Fibroblast of the aortic adventitia (primary cell): ENCODE results near the gene LRRC8C. TPM values are rescaled to one million over a fixed set of nuclear protein-coding genes. Genes with fewer than 3 reads are reported as not detected.

Experiments
- DNase-seq: peaks from one replicate; pipeline ENCODE4 v3.0.0-alpha.2; 2010; ENCODE audit warnings: low read depth
- H3K4me3 ChIP-seq: 2 replicates; pipeline ENCODE4 v1.5.1; 2011; ENCODE audit warnings: low read depth, mild to moderate bottlenecking, control low read depth, low read length, moderate library complexity
- total RNA-seq: library from RNA; depleted of rRNA; stranded (reverse); fragments of >200 nt; gene quantifications from 2 replicates; pipeline ENCODE4 v1.2.3, GENCODE V29; 2012; ENCODE audit warnings: low replicate concordance
- TF ChIP-seq, protein P1 (sequence below): IDR thresholded peaks from 2 replicates; pipeline ENCODE4 v1.5.1; 2011; ENCODE audit warnings: mild to moderate bottlenecking, low read length, control low read depth, inconsistent platforms; ENCODE audit not compliant: insufficient read depth

Gene LRRC8C
- total RNA-seq, 1 donor = 25.3 TPM

DNA sequence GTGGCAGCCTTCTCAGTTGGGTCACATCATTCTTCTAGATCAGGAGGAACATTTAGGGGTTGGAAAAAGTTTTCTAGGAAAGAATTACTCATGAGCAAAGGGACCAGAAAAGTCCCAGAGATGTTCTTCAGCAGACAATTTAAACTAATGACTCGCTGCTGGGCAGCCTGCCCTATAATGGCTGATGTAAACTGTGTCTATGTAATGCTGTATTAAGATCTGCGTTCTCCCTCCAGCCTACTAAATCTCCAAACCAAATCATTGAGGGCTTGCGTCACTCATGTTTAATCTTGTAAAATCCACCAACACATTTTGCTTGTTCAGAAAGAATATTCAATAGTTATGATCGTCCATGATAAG, 92.1 kb downstream of the LRRC8C start:
- H3K4me3 ChIP-seq = no peak overlapping the region
- peak; percentile 95 for DNase-seq
- TF ChIP-seq, protein P1, sequence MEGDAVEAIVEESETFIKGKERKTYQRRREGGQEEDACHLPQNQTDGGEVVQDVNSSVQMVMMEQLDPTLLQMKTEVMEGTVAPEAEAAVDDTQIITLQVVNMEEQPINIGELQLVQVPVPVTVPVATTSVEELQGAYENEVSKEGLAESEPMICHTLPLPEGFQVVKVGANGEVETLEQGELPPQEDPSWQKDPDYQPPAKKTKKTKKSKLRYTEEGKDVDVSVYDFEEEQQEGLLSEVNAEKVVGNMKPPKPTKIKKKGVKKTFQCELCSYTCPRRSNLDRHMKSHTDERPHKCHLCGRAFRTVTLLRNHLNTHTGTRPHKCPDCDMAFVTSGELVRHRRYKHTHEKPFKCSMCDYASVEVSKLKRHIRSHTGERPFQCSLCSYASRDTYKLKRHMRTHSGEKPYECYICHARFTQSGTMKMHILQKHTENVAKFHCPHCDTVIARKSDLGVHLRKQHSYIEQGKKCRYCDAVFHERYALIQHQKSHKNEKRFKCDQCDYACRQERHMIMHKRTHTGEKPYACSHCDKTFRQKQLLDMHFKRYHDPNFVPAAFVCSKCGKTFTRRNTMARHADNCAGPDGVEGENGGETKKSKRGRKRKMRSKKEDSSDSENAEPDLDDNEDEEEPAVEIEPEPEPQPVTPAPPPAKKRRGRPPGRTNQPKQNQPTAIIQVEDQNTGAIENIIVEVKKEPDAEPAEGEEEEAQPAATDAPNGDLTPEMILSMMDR = no peak

DNA sequence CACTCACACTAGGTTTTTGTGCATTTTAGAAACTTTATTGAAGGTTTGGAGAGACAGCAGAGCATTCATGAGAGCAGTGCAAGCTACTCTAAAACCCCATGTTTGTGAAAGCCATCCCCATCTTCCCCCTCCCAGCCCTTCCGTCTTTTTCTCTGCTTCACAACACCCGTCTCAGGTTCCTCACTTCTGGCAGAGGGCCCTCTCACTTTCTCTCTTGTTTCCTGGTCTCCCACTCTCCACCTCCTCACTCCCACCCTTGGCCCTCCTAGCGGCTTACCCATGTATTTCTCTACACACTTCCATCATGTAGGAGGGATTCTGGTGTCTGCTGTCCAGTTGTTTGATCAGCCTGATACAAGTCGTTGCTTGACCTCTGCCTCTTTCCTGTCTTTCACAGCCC, 92.7 kb downstream of the LRRC8C start:
- DNase-seq = no peak
- no peak overlapping the region for H3K4me3 ChIP-seq
- TF ChIP-seq, protein P1 = no peak

DNA sequence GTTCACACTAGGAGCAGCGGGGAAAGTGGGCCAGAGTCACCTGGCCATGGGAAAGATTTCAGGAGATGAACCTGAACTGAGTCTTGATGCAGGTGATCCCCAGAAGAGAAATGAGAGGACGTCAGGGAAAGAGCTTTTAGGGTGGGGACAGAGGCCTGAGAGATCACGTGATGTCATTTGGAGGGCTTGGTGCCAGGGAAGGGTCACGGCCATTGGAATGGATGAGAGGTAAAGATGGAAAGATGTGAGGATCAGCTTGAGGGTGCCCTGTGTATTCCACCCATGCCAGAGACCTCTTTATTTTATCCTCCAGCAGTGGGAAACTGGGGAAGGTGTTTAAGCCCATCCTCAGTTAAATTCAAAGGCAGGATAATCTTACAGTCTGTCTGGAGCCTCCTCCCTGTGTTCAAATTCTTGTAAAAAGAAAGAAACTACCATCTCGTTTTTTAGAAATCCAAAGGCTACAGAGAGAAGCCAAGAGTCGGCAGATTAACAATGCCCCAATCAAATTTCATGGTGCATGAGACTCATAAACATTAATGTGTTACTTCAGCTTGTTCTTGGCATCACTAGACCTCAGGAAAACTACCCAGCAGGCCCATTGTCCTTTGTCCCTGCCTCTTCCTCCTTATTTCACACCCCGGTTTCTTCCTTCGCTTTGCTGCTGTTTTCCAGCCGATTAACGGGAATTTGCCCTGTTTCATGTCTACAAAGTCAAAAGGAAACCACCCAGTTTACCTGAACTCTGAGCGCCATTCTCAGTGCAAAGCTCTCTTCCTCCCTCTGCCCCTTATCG, 94.8 kb downstream of the LRRC8C start:
- H3K4me3 ChIP-seq = no peak overlapping the region
- TF ChIP-seq, protein P1 = no peak
- DNase-seq = no peak

DNA sequence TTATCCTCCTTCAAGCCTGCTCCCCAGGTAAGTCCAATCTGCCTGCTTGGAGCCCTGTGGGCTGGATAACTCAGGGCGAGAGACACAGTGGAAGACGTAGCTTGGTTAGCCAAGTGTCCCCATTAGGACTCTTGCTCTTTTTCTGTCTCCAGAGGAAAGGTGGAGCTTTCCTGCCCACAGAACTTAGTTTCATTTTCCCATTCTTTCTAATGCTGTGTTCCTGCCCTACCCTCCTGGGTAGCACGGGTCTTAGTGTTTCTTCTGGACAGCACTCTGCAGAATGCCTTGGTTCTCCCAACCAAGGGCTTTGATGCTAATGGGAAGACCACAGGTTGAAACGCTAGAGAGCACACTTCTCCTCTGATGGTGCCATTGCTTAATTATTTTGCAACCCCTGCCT, 95.5 kb downstream of the LRRC8C start:
- DNase-seq = no peak
- no peak overlapping the region for H3K4me3 ChIP-seq
- TF ChIP-seq, protein P1 = no peak

DNA sequence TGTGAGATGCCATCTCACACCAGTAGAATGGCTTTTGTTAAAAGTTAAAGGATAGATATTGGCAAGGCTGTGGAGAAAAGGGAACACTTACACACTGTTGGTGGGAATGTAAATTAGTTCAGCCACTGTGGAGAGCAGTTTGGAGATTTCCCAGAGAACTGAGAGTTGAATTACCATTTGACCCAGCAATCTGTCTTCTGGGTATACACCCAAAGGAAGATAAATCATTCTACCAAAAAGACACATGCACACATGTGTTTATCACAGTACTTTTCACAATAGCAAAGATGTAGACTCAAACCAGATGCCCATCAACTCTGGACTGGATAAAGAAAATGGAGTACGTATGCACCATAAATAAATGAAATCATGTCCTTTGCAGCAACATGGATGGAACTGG, 99.3 kb downstream of the LRRC8C start:
- no peak overlapping the region for H3K4me3 ChIP-seq
- no peak for DNase-seq
- TF ChIP-seq, protein P1 = no peak

DNA sequence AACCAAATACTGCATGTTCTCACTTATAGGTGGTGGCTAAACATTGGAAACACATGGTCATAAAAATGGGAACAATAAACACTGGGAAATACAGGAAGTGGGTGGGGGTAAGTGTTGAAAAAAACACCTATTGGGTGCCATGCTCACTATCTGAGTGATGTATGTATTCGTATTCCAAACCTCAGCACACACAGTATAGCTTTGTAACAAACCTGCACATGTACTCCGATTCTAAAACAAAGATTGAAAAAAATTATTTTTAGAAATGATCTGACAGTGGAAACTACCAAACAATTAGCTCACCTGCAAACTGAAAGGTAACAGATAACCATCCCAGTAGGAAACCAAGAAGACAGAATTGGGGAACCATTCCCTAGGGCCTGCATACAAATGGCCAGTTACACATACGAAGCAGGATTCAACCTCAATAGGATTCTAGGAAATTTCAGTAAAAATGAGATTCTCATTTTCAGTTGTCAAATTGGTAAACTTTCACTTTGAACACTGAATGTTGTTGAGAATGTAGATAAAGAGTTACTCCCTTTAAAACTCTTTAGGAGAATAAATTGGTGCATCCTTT, 99.8 kb downstream of the LRRC8C start:
- H3K4me3 ChIP-seq = no peak overlapping the region
- TF ChIP-seq, protein P1 = no peak
- DNase-seq = no peak
